Astrocyte (in vitro differentiated cells and primary cell): ENCODE results near the gene TMEM106B. TPM values are rescaled to one million over a fixed set of nuclear protein-coding genes. Genes with fewer than 3 reads are reported as not detected.

Experiments
- DNase-seq: peaks from one replicate; pipeline ENCODE4 v3.0.0-alpha.2; 2010; ENCODE audit warnings: low read depth
- FAIRE-seq: peaks from 2 replicates; lab custom pipeline; 2011; peaks lifted over from hg19 to GRCh38; lab: Jason Lieb, UNC
- H2AFZ ChIP-seq: 2 replicates; pipeline ENCODE4 v1.6.0; 2012; ENCODE audit warnings: low read depth, low read length, inconsistent platforms
- H3K27ac ChIP-seq: 2 replicates; pipeline ENCODE4 v1.5.1; 2011; ENCODE audit warnings: low read depth, low read length, inconsistent platforms
- H3K27me3 ChIP-seq: 2 replicates; pipeline ENCODE4 v1.6.0; 2011; ENCODE audit warnings: low read length, inconsistent platforms; ENCODE audit not compliant: insufficient read depth
- H3K36me3 ChIP-seq: 2 replicates; pipeline ENCODE4 v1.5.1; 2011; ENCODE audit warnings: low read length, inconsistent platforms; ENCODE audit not compliant: insufficient read depth
- H3K4me1 ChIP-seq: 2 replicates; pipeline ENCODE4 v1.5.1; 2011; ENCODE audit warnings: low read length, inconsistent platforms; ENCODE audit not compliant: insufficient read depth
- H3K4me2 ChIP-seq: 2 replicates; pipeline ENCODE4 v1.6.0; 2012; ENCODE audit warnings: low read length, inconsistent platforms
- H3K4me3 ChIP-seq: 2 replicates; pipeline ENCODE4 v1.5.1; 2011; ENCODE audit warnings: low read depth, mild to moderate bottlenecking, low read length, inconsistent platforms; ENCODE audit not compliant: insufficient read depth
- H3K79me2 ChIP-seq: 2 replicates; pipeline ENCODE4 v1.6.0; 2012; ENCODE audit warnings: mild to moderate bottlenecking, low read length, inconsistent platforms; ENCODE audit not compliant: insufficient read depth
- H3K9ac ChIP-seq: 2 replicates; pipeline ENCODE4 v1.6.0; 2012; ENCODE audit warnings: mild to moderate bottlenecking, low read length, inconsistent platforms
- H3K9me3 ChIP-seq: 2 replicates; pipeline ENCODE4 v1.5.1; 2012; ENCODE audit warnings: low read depth, mild to moderate bottlenecking, low read length, inconsistent platforms; ENCODE audit not compliant: insufficient read depth
- H4K20me1 ChIP-seq: 2 replicates; pipeline ENCODE4 v1.6.0; 2012; ENCODE audit warnings: low read length, inconsistent platforms; ENCODE audit not compliant: insufficient read depth
- H3K27ac Mint-ChIP-seq: one replicate; pipeline ENCODE4 v1.8.0; 2021; ENCODE audit warnings: mild to moderate bottlenecking, mixed read lengths; ENCODE audit not compliant: unreplicated experiment
- H3K27me3 Mint-ChIP-seq: one replicate; pipeline ENCODE4 v1.8.0; 2021; ENCODE audit warnings: low read depth, mixed read lengths; ENCODE audit not compliant: unreplicated experiment
- H3K36me3 Mint-ChIP-seq: one replicate; pipeline ENCODE4 v1.8.0; 2021; ENCODE audit warnings: low read depth, mixed read lengths; ENCODE audit not compliant: unreplicated experiment
- H3K4me1 Mint-ChIP-seq: one replicate; pipeline ENCODE4 v1.8.0; 2021; ENCODE audit warnings: low read depth, mixed read lengths; ENCODE audit not compliant: unreplicated experiment
- H3K4me3 Mint-ChIP-seq: one replicate; pipeline ENCODE4 v1.8.0; 2021; ENCODE audit warnings: mild to moderate bottlenecking, moderate library complexity, mixed read lengths; ENCODE audit not compliant: unreplicated experiment
- H3K9me3 Mint-ChIP-seq: one replicate; pipeline ENCODE4 v1.8.0; 2021; ENCODE audit warnings: mild to moderate bottlenecking, mixed read lengths; ENCODE audit not compliant: unreplicated experiment
- EZH2 ChIP-seq: IDR thresholded peaks from 2 replicates; pipeline ENCODE4 v1.6.1; 2012; ENCODE audit warnings: mild to moderate bottlenecking, low read length, inconsistent platforms; ENCODE audit not compliant: insufficient read depth
- total RNA-seq: library from RNA; stranded (reverse); gene quantifications from 2 replicates; pipeline ENCODE4 v1.2.1, GENCODE V29; 2021
- TF ChIP-seq, protein P1 (sequence below): IDR thresholded peaks from 2 replicates; pipeline ENCODE4 v1.5.1; 2011; ENCODE audit warnings: low read depth, mild to moderate bottlenecking, inconsistent platforms, low read length, moderate library complexity; ENCODE audit not compliant: insufficient read depth

Gene TMEM106B
- total RNA-seq, 1 donor from 2014 or later: 42.9 TPM

DNA sequence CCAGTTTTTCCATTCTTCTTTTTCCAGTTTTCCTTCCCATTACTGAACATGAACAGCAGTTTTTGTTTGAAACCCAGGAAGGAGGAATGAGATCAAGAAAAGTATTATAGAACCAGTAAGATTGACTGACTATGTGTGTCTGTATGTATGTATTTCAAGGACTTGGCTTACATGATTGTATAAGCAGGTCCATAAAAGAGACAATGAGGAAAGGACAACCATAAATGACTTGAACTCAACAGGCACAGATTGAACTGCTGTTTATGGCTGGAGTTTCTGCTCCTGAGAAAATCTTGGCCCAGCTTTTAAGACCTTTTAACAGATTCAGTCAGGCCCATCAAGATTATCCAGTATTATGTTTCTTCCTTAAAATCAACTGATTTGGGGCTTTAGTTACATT, 39.1 kb downstream of the TMEM106B start:
- Histone ChIP-seq H3K36me3 (no peaks in the 10 kb centered on the region), H3K4me2 (no peak overlapping the region), H4K20me1 (no peaks in the 10 kb centered on the region), H3K4me3 (no peak overlapping the region), H3K79me2 (no peaks in the 10 kb centered on the region), H3K9me3 (no peaks in the 10 kb centered on the region), H2AFZ (no peak overlapping the region), H3K9ac (no peak overlapping the region), H3K4me1 (no peaks in the 10 kb centered on the region), H3K27me3 (no peaks in the 10 kb centered on the region), H3K27ac (no peak overlapping the region)
- H3K36me3 Mint-ChIP-seq: no peaks in the 10 kb centered on the region
- peaks cover 8% of the 10 kb centered on the region for H3K9me3 Mint-ChIP-seq
- FAIRE-seq (no peak), DNase-seq (no peak)
- no peak for TF ChIP-seq EZH2
- TF ChIP-seq, protein P1, sequence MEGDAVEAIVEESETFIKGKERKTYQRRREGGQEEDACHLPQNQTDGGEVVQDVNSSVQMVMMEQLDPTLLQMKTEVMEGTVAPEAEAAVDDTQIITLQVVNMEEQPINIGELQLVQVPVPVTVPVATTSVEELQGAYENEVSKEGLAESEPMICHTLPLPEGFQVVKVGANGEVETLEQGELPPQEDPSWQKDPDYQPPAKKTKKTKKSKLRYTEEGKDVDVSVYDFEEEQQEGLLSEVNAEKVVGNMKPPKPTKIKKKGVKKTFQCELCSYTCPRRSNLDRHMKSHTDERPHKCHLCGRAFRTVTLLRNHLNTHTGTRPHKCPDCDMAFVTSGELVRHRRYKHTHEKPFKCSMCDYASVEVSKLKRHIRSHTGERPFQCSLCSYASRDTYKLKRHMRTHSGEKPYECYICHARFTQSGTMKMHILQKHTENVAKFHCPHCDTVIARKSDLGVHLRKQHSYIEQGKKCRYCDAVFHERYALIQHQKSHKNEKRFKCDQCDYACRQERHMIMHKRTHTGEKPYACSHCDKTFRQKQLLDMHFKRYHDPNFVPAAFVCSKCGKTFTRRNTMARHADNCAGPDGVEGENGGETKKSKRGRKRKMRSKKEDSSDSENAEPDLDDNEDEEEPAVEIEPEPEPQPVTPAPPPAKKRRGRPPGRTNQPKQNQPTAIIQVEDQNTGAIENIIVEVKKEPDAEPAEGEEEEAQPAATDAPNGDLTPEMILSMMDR: no peak
- no peaks in the 10 kb centered on the region for H3K4me1 Mint-ChIP-seq
- H3K4me3 Mint-ChIP-seq: no peak overlapping the region
- H3K27me3 Mint-ChIP-seq: no peaks in the 10 kb centered on the region
- H3K27ac Mint-ChIP-seq: no peak overlapping the region

DNA sequence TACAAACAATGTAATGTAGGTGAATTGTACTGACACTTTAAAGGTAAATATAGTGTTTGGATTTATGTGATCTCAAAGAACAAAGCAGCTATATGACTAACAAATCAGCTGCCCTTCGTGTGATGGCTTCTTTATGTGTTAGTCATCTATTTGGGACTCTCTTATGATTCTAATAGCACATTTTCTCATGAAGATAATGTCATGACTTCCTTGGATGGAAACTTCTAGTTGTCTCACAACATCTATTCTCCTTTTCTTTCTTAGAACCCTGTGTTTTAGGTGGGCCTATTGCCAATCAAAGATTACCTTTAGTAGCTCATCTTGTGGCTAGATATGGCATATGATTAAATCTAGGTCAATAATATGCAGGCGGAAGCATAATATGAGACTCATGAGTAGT, 45.0 kb downstream of the TMEM106B start:
- Mint-ChIP-seq H3K27ac (no peak overlapping the region), H3K27me3 (no peaks in the 10 kb centered on the region), H3K9me3 (peaks cover 8% of the 10 kb centered on the region), H3K4me1 (peaks cover 2% of the 10 kb centered on the region), H3K4me3 (no peak overlapping the region), H3K36me3 (no peaks in the 10 kb centered on the region)
- DNase-seq (peak; percentile 64), FAIRE-seq (no peak)
- no peak overlapping the region for H3K9ac ChIP-seq
- no peak overlapping the region for H3K27ac ChIP-seq
- H3K79me2 ChIP-seq: no peaks in the 10 kb centered on the region
- H2AFZ ChIP-seq: no peak overlapping the region
- H3K27me3 ChIP-seq: no peaks in the 10 kb centered on the region
- no peaks in the 10 kb centered on the region for H3K9me3 ChIP-seq
- H3K4me2 ChIP-seq: no peak overlapping the region
- TF ChIP-seq, protein P1: no peak
- no peak for TF ChIP-seq EZH2
- no peaks in the 10 kb centered on the region for H3K4me1 ChIP-seq
- no peaks in the 10 kb centered on the region for H3K36me3 ChIP-seq
- no peaks in the 10 kb centered on the region for H4K20me1 ChIP-seq
- H3K4me3 ChIP-seq: no peak overlapping the region

DNA sequence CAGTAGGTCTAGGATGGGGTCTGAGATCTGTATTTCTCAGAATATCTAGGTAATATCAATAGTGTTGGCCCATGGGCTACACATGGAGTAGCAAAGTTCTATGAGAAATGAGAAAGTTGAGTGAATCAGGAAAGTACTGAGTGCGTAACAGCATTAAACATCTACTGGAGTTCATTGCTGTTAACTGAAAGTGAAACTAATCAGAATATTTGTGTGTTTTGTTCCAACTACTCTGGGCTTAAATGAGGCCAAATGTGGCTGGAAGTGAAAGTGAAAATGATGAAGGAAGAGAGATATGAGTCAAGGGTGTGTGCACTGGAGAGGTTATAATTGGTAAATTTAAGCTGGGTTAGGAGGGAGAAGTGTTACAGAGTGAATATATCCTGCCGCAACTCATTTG, 46.5 kb downstream of the TMEM106B start:
- peaks cover 2% of the 10 kb centered on the region for H3K4me1 Mint-ChIP-seq
- H3K27me3 ChIP-seq: no peaks in the 10 kb centered on the region
- H2AFZ ChIP-seq: peak overlapping the region; percentile 57
- H3K9ac ChIP-seq: no peak overlapping the region
- no peaks in the 10 kb centered on the region for H3K79me2 ChIP-seq
- H3K36me3 Mint-ChIP-seq: no peaks in the 10 kb centered on the region
- peaks cover 5% of the 10 kb centered on the region for H3K9me3 Mint-ChIP-seq
- no peak overlapping the region for H3K4me3 Mint-ChIP-seq
- no peaks in the 10 kb centered on the region for H4K20me1 ChIP-seq
- peak; percentile 35 for DNase-seq
- no peak for TF ChIP-seq EZH2
- TF ChIP-seq, protein P1: no peak
- H3K27me3 Mint-ChIP-seq: no peaks in the 10 kb centered on the region
- H3K36me3 ChIP-seq: no peaks in the 10 kb centered on the region
- H3K9me3 ChIP-seq: no peaks in the 10 kb centered on the region
- H3K4me2 ChIP-seq: peak overlapping the region; percentile 25
- no peaks in the 10 kb centered on the region for H3K4me1 ChIP-seq
- FAIRE-seq: no peak
- no peak overlapping the region for H3K4me3 ChIP-seq
- H3K27ac Mint-ChIP-seq: no peak overlapping the region
- H3K27ac ChIP-seq: no peak overlapping the region
